ENCODE measurements around the gene ARHGAP9. TPM values are rescaled to one million over a fixed set of nuclear protein-coding genes. Genes with fewer than 3 reads are reported as not detected.

The ARHGAP9 gene
- total RNA-seq, 6 experiments from 2014 or later, result 3.5 to 11.0 (median 6.8) TPM

- DNase-seq (peak in 1 of 3 donors; percentile 44), ATAC-seq (no peak)
- Histone ChIP-seq H3K36me3 (no peaks in the 10 kb centered on the region), H3K9me3 (no peaks in the 10 kb centered on the region), H3K4me1 (peaks cover 0 to 39% (median 1%) of the 10 kb centered on the region in 4 donors), H3K27ac (no peak overlapping the region), H3K27me3 (no peaks in the 10 kb centered on the region), H3K4me3 (peak overlapping the region; percentile 36 to 53 (median 44))
- WGBS (ENCODE audit: insufficient coverage, low coverage, low lambda C conversion rate, missing lambda C conversion rate), result 4% methylated on average over 11 of the region's 19 CpGs
- intact Hi-C loops (cut with DNase I), result no loop called here
- TF ChIP-seq, protein P1, sequence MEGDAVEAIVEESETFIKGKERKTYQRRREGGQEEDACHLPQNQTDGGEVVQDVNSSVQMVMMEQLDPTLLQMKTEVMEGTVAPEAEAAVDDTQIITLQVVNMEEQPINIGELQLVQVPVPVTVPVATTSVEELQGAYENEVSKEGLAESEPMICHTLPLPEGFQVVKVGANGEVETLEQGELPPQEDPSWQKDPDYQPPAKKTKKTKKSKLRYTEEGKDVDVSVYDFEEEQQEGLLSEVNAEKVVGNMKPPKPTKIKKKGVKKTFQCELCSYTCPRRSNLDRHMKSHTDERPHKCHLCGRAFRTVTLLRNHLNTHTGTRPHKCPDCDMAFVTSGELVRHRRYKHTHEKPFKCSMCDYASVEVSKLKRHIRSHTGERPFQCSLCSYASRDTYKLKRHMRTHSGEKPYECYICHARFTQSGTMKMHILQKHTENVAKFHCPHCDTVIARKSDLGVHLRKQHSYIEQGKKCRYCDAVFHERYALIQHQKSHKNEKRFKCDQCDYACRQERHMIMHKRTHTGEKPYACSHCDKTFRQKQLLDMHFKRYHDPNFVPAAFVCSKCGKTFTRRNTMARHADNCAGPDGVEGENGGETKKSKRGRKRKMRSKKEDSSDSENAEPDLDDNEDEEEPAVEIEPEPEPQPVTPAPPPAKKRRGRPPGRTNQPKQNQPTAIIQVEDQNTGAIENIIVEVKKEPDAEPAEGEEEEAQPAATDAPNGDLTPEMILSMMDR (IDR thresholded peaks at IDR 0.05), result no peak
- TF ChIP-seq POLR2A (IDR thresholded peaks at IDR 0.05), result no peak
Observed at GRCh38 chr12:57460841-57461275, 18.8 kb downstream of the ARHGAP9 start.

DNA sequence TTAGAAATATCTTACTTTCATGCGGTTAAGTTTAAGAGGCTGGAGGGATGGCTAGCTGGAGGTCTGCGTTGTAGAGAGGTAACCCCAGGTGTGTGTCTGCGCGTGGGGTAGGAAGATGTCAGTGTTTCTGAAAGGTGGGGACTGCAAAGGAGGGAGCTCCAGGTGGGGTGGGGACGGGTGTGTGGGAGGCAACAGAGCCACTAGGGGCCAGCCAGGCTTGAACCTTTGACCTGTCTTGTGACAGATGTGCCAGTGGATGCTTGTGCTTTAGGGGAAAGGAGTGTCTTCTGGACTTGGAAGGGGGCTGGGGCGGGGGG is 19.2 kb downstream of the ARHGAP9 start:
- no peak overlapping the region for H3K27ac ChIP-seq
- no peak for DNase-seq
- no peak for TF ChIP-seq POLR2A (IDR thresholded peaks at IDR 0.05)
- TF ChIP-seq, protein P1 (IDR thresholded peaks at IDR 0.05), result no peak
- no peaks in the 10 kb centered on the region for H3K9me3 ChIP-seq
- no peak for ATAC-seq
- H3K27me3 ChIP-seq, result no peaks in the 10 kb centered on the region
- no peaks in the 10 kb centered on the region for H3K36me3 ChIP-seq
- peaks cover 0 to 39% (median 1%) of the 10 kb centered on the region in 4 donors for H3K4me1 ChIP-seq
- H3K4me3 ChIP-seq, result peak overlapping the region in 1 of 3 donors; percentile 65
- intact Hi-C loops (cut with DNase I), result no loop called here
- 2% methylated on average over 6 of the region's 6 CpGs for WGBS (ENCODE audit: insufficient coverage, low coverage, low lambda C conversion rate, missing lambda C conversion rate)

- Histone ChIP-seq H3K4me1 (peaks cover 0 to 44% (median 1%) of the 10 kb centered on the region in 4 donors), H3K4me3 (peak within 1 kb of the TSS; percentile 65 to 77 (median 66)), H3K36me3 (no peaks in the 10 kb centered on the region), H3K27ac (peak within 1 kb of the TSS; percentile 69 to 87 (median 85)), H3K9me3 (no peaks in the 10 kb centered on the region), H3K27me3 (no peaks in the 10 kb centered on the region)
- DNase-seq (peak in 1 of 3 donors; percentile 43), ATAC-seq (no peak)
- intact Hi-C loops (cut with DNase I), result no loop called here
- WGBS (ENCODE audit: insufficient coverage, low coverage, low lambda C conversion rate, missing lambda C conversion rate), result under 1% methylated on average over 20 of the region's 36 CpGs
- TF ChIP-seq POLR2A (IDR thresholded peaks at IDR 0.05), result no peak
- TF ChIP-seq, protein P1 (IDR thresholded peaks at IDR 0.05), result no peak
Observed at GRCh38 chr12:57459750-57460467, 19.8 kb downstream of the ARHGAP9 start, which contains the start of gene GLI1. TSS of gene GLI1 (plus strand) at chr12:57459785. CDS start at chr12:57463692, 3,907 bp downstream.

DNA sequence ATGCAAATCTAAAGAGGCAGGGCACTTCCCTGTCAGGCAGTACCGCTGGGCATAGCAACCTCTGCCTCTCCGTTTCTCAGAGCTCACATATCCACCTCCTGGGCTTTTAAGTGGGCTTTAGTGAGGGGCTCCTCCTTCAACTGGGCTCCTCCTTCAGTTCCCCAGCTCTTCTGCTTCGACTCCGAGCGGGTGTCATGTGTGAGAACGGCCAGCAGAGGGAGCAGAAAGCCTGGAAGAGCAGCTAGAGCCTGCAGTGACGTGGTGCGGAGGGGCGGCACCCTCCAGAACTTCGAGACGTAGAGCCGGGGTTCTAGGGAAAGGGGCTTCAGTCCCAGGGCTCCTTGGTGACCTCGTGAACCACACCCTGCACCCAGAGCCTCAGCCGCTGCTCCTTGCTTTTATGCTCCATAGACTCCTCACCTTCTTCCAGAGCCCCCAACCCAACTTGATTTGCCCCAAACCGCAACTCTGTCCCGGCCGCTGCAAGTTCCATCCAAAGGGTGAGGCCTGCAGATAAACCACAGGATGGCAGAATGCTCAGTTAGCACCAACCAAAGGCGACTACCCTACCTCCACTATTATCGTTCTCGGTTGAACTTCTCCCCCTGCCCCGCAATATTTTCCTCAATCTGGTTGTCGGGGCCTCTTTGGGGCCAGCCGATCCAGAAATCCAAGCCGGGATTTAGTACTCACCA is 20.5 kb downstream of the ARHGAP9 start:
- peak; percentile 90 to 94 (median 92) for DNase-seq
- intact Hi-C loops (cut with DNase I), result no loop called here
- Histone ChIP-seq H3K36me3 (no peaks in the 10 kb centered on the region), H3K27ac (peak overlapping the region; percentile 69 to 87 (median 85)), H3K4me1 (peaks cover 0 to 48% (median 2%) of the 10 kb centered on the region in 4 donors), H3K4me3 (peak overlapping the region; percentile 65 to 77 (median 66)), H3K27me3 (no peaks in the 10 kb centered on the region), H3K9me3 (no peaks in the 10 kb centered on the region)
- 3% methylated on average over 12 of the region's 24 CpGs for WGBS (ENCODE audit: insufficient coverage, low coverage, low lambda C conversion rate, missing lambda C conversion rate)
- TF ChIP-seq, protein P1 (IDR thresholded peaks at IDR 0.05), result peak; percentile 94 to 99 (median 94)
- TF ChIP-seq POLR2A (IDR thresholded peaks at IDR 0.05), result peak; percentile 89
- peak; percentile 42 to 60 (median 53) for ATAC-seq
